H1 (cell line): ENCODE measurements around the gene FANCF. TPM values are rescaled to one million over a fixed set of nuclear protein-coding genes. Genes with fewer than 3 reads are reported as not detected.

Experiments used
- RBBP5 ChIP-seq: IDR thresholded peaks from 2 replicates; pipeline ENCODE4 v1.7.1; 2012; ENCODE audit warnings: low read depth, mild to moderate bottlenecking, inconsistent platforms, low read length, moderate library complexity, borderline replicate concordance
- polyA plus RNA-seq, 7 experiments: library from polyadenylated mRNA; depleted of rRNA in 3 of 7; stranded (reverse) in 5 of 7; unstranded in 2 of 7; fragments of >200 nt in 5 of 7; fragments of 200-250 nt in 2 of 7; gene quantifications; 1 replicate in 5 of 7; 2 replicates in 1 of 7; 4 replicates in 1 of 7; pipeline versions ENCODE4 v1.2.1 to v1.2.3, GENCODE V29; 2011 to 2013; ENCODE audit warnings: missing spikeins in 2 of 7, mixed read lengths in 2 of 7
- total RNA-seq: library from RNA; stranded (reverse); fragmentation: NEBNext Ultra II Directional; extraction: Animal tissue kit (Norgen Biotek cat#: 25700); gene quantifications from 2 replicates; pipeline ENCODE4 v1.2.1, GENCODE V29; 2021
- TF ChIP-seq, protein P1 (sequence below): IDR thresholded peaks from 2 replicates; pipeline ENCODE4 v1.6.1; 2011; ENCODE audit warnings: low read depth, mild to moderate bottlenecking, low read length; ENCODE audit not compliant: insufficient read depth

Gene FANCF
- total and polyA plus RNA-seq, 2 of the 8 experiments (the other 6 are each of a cell fraction or from before 2014, with no cell fraction given) = 10.0 to 29.4 TPM

DNA sequence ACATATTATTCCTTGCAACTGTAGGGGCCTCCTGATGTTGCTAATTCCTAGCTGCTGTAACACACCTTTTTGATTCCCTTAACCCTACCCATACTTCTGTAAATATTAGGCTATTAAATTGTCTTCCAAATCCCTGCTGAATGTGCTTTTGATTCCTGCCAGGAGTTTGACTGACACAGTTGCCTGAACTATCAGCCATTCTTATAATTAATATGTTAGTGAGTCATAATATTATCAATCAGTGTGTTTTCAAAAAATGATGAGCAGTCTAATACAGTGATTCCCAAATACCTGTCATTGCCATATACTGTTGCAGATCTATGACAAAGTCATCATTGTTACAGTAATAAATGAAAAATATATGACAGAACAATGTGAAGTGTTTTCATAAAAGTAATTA, 15.9 kb upstream of the FANCF start (continued):
- TF ChIP-seq RBBP5 = no peak
- TF ChIP-seq, protein P1, sequence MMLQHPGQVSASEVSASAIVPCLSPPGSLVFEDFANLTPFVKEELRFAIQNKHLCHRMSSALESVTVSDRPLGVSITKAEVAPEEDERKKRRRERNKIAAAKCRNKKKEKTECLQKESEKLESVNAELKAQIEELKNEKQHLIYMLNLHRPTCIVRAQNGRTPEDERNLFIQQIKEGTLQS = no peak
- TF ChIP-seq, all 59 proteins: peak for 0
